ENCODE results near the gene ATP13A1.

- TF ChIP-seq CTCF (IDR thresholded peaks at IDR 0.05; ENCODE audit: low read depth, low read length) (no peak), EZH2phosphoT487 (IDR thresholded peaks at IDR 0.05; ENCODE audit: low read depth) (no peak)
Observed at GRCh38 chr19:19655051-19655594, 8.4 kb downstream of the ATP13A1 start.
